H1 (cell line): ENCODE results near the gene USP35. TPM values are rescaled to one million over a fixed set of nuclear protein-coding genes. Genes with fewer than 3 reads are reported as not detected.

Experiments used
- CHD2 ChIP-seq: IDR thresholded peaks from 2 replicates; pipeline ENCODE4 v1.6.1; 2012; ENCODE audit warnings: low read length, improper control_type of control experiment
- RBBP5 ChIP-seq: IDR thresholded peaks from 2 replicates; pipeline ENCODE4 v1.7.1; 2012; ENCODE audit warnings: low read depth, mild to moderate bottlenecking, inconsistent platforms, low read length, moderate library complexity, borderline replicate concordance
- RNF2 ChIP-seq: fragments of 200-900, 300-1000 bp; sonication (generic); IDR thresholded peaks from 2 replicates; pipeline ENCODE4 v1.7.1; 2016; ENCODE audit warnings: borderline replicate concordance, low read depth, mild to moderate bottlenecking, antibody characterized with exemption, low read length; ENCODE audit not compliant: poor library complexity, severe bottlenecking; ENCODE audit errors: missing control alignments
- SAP30 ChIP-seq: fragments of 300-600 bp; sonication (generic); IDR thresholded peaks from 2 replicates; pipeline ENCODE4 v1.7.1; 2012; ENCODE audit warnings: low read length, moderate library complexity, mild to moderate bottlenecking, inconsistent platforms; ENCODE audit not compliant: insufficient read depth, insufficient replicate concordance
- TAF1 ChIP-seq: IDR thresholded peaks from 2 replicates; pipeline ENCODE4 v1.6.1; 2011; ENCODE audit warnings: mild to moderate bottlenecking, low read depth, low read length
- polyA plus RNA-seq, 7 experiments: library from polyadenylated mRNA; depleted of rRNA in 3 of 7; stranded (reverse) in 5 of 7; unstranded in 2 of 7; fragments of >200 nt in 5 of 7; fragments of 200-250 nt in 2 of 7; gene quantifications; 1 replicate in 5 of 7; 2 replicates in 1 of 7; 4 replicates in 1 of 7; pipeline versions ENCODE4 v1.2.1 to v1.2.3, GENCODE V29; 2011 to 2013; ENCODE audit warnings: missing spikeins in 2 of 7, mixed read lengths in 2 of 7
- total RNA-seq: library from RNA; stranded (reverse); fragmentation: NEBNext Ultra II Directional; extraction: Animal tissue kit (Norgen Biotek cat#: 25700); gene quantifications from 2 replicates; pipeline ENCODE4 v1.2.1, GENCODE V29; 2021

Gene USP35
- total and polyA plus RNA-seq, 2 of the 8 experiments (the other 6 are each of a cell fraction or from before 2014, with no cell fraction given) = 4.6 to 6.8 TPM

DNA sequence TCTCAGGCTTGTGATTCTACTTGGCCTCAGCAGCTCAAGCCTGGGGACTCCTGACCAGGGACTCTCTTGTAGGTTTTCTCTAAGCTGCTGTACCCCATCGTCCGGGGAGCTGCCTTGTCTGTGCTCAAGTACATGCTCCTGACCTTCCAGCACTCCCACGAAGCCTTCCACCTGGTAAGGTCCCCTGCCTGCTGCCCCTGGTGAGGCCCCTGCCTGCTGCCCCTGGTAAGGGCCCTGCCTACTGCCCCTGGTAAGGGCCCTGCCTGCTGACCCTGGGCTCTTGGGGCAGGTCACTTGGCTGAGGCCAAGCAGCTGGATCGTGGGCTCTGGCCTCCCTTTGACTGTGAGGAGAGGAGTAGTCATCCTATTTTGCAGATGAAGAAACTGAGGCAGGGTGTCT, 11.3 kb downstream of the USP35 start (continued):
- TF ChIP-seq CHD2 (no peak), TAF1 (no peak), SAP30 (no peak), RBBP5 (no peak), RNF2 (no peak)
